ENCODE measurements around the gene ETNK2. TPM values are rescaled to one million over a fixed set of nuclear protein-coding genes. Genes with fewer than 3 reads are reported as not detected.

The ETNK2 gene
- total and polyA plus RNA-seq, 2 of the 8 experiments (the other 6 are each of a cell fraction or from before 2014, with no cell fraction given): 20.1 to 26.7 TPM

DNA sequence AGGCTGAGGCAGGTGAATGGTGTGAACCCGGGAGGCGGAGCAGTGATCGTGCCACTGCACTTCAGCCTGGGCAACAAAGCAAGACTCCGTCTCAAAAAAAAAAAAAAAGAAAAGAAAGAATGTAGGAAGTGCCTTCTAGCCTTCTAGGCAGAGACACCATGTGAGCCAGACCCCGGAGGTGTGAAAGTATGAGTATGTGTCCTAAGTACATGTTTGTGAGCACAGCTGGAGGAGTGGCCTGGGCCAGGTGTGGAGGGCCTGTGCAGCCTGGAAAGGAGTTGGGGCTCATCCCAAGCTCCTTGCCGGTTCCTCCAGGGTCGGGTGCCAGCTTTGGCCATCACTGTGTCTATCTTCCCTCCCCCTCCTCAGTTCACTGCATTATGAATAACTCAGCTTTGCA is 66.0 kb downstream of the ETNK2 start:
- Histone ChIP-seq H2AFZ (ENCODE audit: low read length) (no peak overlapping the region), H3K4me2 (ENCODE audit: insufficient read depth in 1 of 2, low read depth in 2 of 2, low read length in 2 of 2) (no peak overlapping the region; a peak in 2 of 4 replicates), H3K23ac (ENCODE audit: insufficient read length) (no peak overlapping the region), H2BK20ac (ENCODE audit: low read length) (no peak overlapping the region), H3K4me3 (ENCODE audit: extremely low read depth in 1 of 4, insufficient read depth in 2 of 4, low read depth in 3 of 4, low read length in 4 of 4) (no peak overlapping the region), H3K56ac (replicated peaks; ENCODE audit: insufficient read length, low read depth, low read length) (no peak overlapping the region), H3K4ac (replicated peaks; ENCODE audit: insufficient read length, low read depth, low read length) (no peak overlapping the region), H3K23me2 (ENCODE audit: low read depth, low read length) (peaks cover 3% of the 10 kb centered on the region; the same call in 1 of the 2 replicates), H3K9ac (replicated peaks in 1 of 4; ENCODE audit: extremely low read depth in 1 of 4, low read depth in 3 of 4, low read length in 3 of 4) (no peak overlapping the region), H2BK5ac (ENCODE audit: low read depth, low read length) (peak overlapping the region; percentile 83; the same call in 1 of the 2 replicates), H4K5ac (ENCODE audit: insufficient read length, low read depth, low read length) (no peak overlapping the region), H3K9me3 (ENCODE audit: insufficient read depth in 2 of 2, low read depth in 1 of 2, low read length in 1 of 2) (no peaks in the 10 kb centered on the region), H2BK15ac (ENCODE audit: low read length) (no peak overlapping the region), H2BK120ac (replicated peaks; ENCODE audit: low read depth, low read length) (no peak overlapping the region), H4K20me1 (replicated peaks in 1 of 2; ENCODE audit: control insufficient read depth in 1 of 2, insufficient read depth in 2 of 2, low read length in 2 of 2) (peaks cover 28 to 40% of the 10 kb centered on the region in 2 experiments), H3K36me3 (ENCODE audit: control insufficient read depth in 2 of 4, insufficient read depth in 4 of 4, low read length in 3 of 4) (no peaks in the 10 kb centered on the region), H3K4me1 (replicated peaks in 1 of 4; ENCODE audit: control insufficient read depth in 3 of 4, insufficient read depth in 4 of 4, low read length in 3 of 4) (peaks cover 44 to 75% (median 66%) of the 10 kb centered on the region in 4 experiments), H4K8ac (ENCODE audit: extremely low read depth, insufficient read depth, low read length) (no peak overlapping the region), H3K18ac (ENCODE audit: extremely low read depth, low read length) (0 out of 2 replicates have a peak overlapping the region, but pooled peaks have one; percentile 24), H3K27me3 (replicated peaks in 1 of 4; ENCODE audit: control insufficient read depth in 3 of 4, extremely low read depth in 1 of 4, insufficient read depth in 3 of 4, low read length in 3 of 4) (no peaks in the 10 kb centered on the region), H3K79me1 (ENCODE audit: low read depth, low read length) (peaks cover 26% of the 10 kb centered on the region), H3K79me2 (ENCODE audit: control insufficient read depth in 1 of 2, insufficient read depth in 2 of 2, low read length in 2 of 2) (peaks cover 56 to 98% of the 10 kb centered on the region in 2 experiments), H4K91ac (replicated peaks; ENCODE audit: insufficient read length, low read length) (no peak overlapping the region), H2AK5ac (ENCODE audit: low read depth, low read length) (no peak overlapping the region), H2BK12ac (ENCODE audit: low read depth, low read length) (peak overlapping the region; percentile 65; the same call in 1 of the 2 replicates), H3K14ac (ENCODE audit: insufficient read length) (no peak overlapping the region), H3K27ac (ENCODE audit: low read depth, low read length) (no peak overlapping the region)
- DNase-seq (ENCODE audit: low read depth in 1 of 2, low spot score in 2 of 2): no peak
- CTCF ChIA-PET (ENCODE audit: partially characterized antibody): interaction anchor here (0.6 to 4.0 kb wide), 7 partner anchors 13 to 213 kb away, joined by 3 to 23 read pairs (median 8); partner anchors contain the start of gene SOX13
- 97% methylated on average over 5 of the region's 7 CpGs; no CpG with 5 or more reads in 1 of the 2 experiments for WGBS, 2 experiments (ENCODE audit: extremely low coverage in 1 of 2, insufficient coverage in 1 of 2, insufficient read length in 1 of 2, insufficient replicate concordance in 2 of 2, low coverage in 1 of 2, low lambda C conversion rate in 2 of 2, missing lambda C conversion rate in 1 of 2)
- POLR2A ChIA-PET (ENCODE audit: partially characterized antibody): interaction anchor here (0.6 to 1.6 kb wide), 3 partner anchors 8 to 248 kb away, joined by 3 to 6 read pairs (median 4); no protein-coding TSS in a partner anchor
- no peak for FAIRE-seq
- TF ChIP-seq RNF2 (IDR thresholded peaks at IDR 0.05; ENCODE audit: borderline replicate concordance, low read depth, low read length, missing control alignments, poor library complexity, severe bottlenecking): no peak
- no peak for TF ChIP-seq EP300 (IDR thresholded peaks at IDR 0.05; ENCODE audit: borderline replicate concordance in 1 of 2, low read depth in 2 of 2, low read length in 2 of 2)
- TF ChIP-seq RXRA (IDR thresholded peaks at IDR 0.05; ENCODE audit: insufficient read depth, low read depth, low read length): no peak
- TF ChIP-seq RFX5 (IDR thresholded peaks at IDR 0.05; ENCODE audit: borderline replicate concordance, low read depth, low read length): no peak
- no peak for TF ChIP-seq SP2 (IDR thresholded peaks at IDR 0.05; ENCODE audit: low read length)
- TF ChIP-seq YY1 (IDR thresholded peaks at IDR 0.05; ENCODE audit: low read depth, low read length): no peak
- TF ChIP-seq JUN (IDR thresholded peaks at IDR 0.05; ENCODE audit: low read depth, low read length): no peak
- no peak for TF ChIP-seq POLR2AphosphoS5 (IDR thresholded peaks at IDR 0.05; ENCODE audit: low read depth, low read length)
- no peak for TF ChIP-seq SAP30 (IDR thresholded peaks at IDR 0.05; ENCODE audit: insufficient read depth, insufficient replicate concordance, low read length)
- TF ChIP-seq KDM5A (IDR thresholded peaks at IDR 0.05; ENCODE audit: low read length): no peak
- no peak for TF ChIP-seq KDM4A (IDR thresholded peaks at IDR 0.05; ENCODE audit: low read depth, low read length, severe bottlenecking)
- TF ChIP-seq SIRT6 (IDR thresholded peaks at IDR 0.05; ENCODE audit: low read length): no peak
- TF ChIP-seq TEAD4 (IDR thresholded peaks at IDR 0.05; ENCODE audit: low read depth, low read length): no peak
- no peak for TF ChIP-seq CHD1 (IDR thresholded peaks at IDR 0.05; ENCODE audit: low read depth, low read length)
